Adrenal gland (tissue), 5 donors: ENCODE data around the gene PLEKHA6.

Experiments used
- CTCF ChIP-seq, 6 experiments: fragments of 450-650 bp in 4 of 6; fragments of 200-600 bp in 2 of 6; sonication (generic) in 1 of 6; IDR thresholded peaks; 1 replicate in 5 of 6; 2 replicates in 1 of 6; pipeline versions ENCODE4 v1.5.1 to v1.8.0; 2016 to 2021; ENCODE audit warnings: antibody characterized with exemption in 6 of 6, mild to moderate bottlenecking in 2 of 6, moderate library complexity in 1 of 6
- POLR2A ChIP-seq, 2 donors: fragments of 450-650 bp; IDR thresholded peaks; one replicate each; pipeline ENCODE4 v1.6.1; 2017; ENCODE audit warnings: antibody characterized with exemption in 2 of 2, mild to moderate bottlenecking in 2 of 2, moderate library complexity in 1 of 2
- donor health status: DM: no; HTN: no; CAD: no.

- no peak for TF ChIP-seq POLR2A (IDR thresholded peaks at IDR 0.05)
- TF ChIP-seq CTCF (IDR thresholded peaks at IDR 0.05): no peak
Observed at GRCh38 chr1:204343247-204343646, 16.5 kb downstream of the PLEKHA6 start.
